HG03280 (cell line): ENCODE results near the gene HSDL1.
"Not testable (repeated sequence)": the region's sequence is repeated elsewhere in the genome, so short reads cannot be mapped to it uniquely, and the experiment has no call there.

ENCODE experiments used
- ATAC-seq: cut with Tn5 transposase; IDR thresholded peaks from one replicate; pipeline ENCODE4 v1.9.1; 2021; ENCODE audit warnings: mild to moderate bottlenecking, moderate library complexity; ENCODE audit not compliant: unreplicated experiment

HSDL1 gene

DNA sequence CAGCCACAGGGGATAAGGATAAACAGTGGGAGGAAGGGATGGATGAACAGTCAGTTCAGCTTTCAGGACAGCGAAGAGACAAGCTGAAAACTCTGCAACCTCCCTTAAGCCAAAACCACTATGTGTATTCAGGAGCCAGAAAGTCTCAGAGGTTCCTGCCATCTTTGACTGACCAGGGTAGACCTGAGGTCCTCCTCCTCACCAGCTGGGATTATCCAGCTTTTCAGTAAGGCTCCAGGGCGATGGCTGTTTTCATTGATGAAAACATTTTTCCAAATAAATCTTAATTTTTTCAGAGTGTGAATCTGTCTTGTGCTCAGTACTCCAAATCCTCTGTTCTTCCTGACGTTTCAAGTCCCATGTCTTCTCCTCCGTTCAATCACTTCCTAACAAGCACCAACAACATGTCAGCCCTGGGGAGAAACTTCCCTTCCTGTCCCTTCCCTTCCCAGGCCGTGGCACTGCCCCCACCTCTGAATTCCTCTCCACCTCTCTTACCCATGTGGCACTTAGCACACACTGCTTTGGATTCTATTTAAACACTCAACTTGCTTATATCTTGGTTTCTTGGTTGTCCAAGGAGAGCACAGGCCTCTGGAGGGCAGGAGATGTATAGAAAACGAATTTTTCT lies 5.2 kb downstream of the HSDL1 start:
- no peak for ATAC-seq

DNA sequence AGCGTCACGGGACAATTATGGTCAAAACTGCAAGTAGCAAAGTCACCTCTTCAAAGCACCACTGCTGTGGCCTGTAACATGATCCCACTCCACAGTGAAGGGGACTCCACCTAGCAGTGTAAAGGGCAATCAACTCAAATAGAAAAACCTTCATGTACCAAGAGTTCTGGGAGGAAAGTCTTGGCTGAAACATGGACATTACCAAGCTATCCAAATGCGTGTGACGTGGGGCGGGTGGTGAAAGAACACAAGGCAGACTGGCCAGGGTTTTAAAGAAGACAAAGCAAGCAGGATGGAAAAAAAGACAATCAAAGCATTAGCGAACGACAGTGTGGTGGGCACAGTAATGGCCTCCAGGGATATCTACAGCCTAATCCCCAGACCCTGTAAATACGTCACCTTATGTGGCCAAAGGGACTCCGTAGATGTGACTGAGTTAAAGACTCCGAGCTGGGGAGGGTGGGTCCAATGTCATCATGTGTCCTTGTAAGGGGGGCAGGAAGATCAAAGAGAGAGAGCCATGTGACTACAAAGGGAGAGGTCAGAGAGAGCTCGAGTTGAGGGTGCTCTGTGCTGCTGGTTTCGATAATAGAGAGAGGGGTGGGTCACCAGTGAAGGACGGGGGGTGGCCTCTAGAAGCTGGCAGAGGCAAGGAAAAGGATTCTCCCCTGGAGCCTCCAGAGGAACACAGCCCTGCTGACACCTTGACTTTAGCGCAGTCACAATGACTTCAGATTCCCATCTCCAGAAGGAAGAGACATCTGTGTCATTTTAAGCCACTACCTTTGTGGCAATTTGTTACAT lies 6.0 kb downstream of the HSDL1 start:
- peak; percentile 66 for ATAC-seq

DNA sequence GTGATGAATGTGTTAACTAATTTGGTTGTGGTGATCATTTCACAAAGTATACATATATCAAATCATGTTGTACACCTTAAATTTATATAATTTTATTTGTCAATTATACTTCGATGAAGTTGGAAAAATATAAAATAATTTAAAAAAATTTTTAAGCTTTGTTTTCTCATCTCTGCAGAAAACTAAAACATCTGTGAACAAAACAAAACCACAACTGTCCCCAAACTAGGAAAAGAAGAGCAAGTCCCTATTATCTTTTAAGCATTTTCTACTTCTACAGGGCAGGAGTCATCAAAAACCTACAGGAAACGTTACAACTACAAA lies 6.5 kb downstream of the HSDL1 start:
- no peak for ATAC-seq

GRCh38 chr16:84137769-84138357 lies 7.1 kb downstream of the HSDL1 start:
- ATAC-seq, result no peak

- ATAC-seq, result no peak
Measured at GRCh38 chr16:84137287-84137686, 7.7 kb downstream of the HSDL1 start.

DNA sequence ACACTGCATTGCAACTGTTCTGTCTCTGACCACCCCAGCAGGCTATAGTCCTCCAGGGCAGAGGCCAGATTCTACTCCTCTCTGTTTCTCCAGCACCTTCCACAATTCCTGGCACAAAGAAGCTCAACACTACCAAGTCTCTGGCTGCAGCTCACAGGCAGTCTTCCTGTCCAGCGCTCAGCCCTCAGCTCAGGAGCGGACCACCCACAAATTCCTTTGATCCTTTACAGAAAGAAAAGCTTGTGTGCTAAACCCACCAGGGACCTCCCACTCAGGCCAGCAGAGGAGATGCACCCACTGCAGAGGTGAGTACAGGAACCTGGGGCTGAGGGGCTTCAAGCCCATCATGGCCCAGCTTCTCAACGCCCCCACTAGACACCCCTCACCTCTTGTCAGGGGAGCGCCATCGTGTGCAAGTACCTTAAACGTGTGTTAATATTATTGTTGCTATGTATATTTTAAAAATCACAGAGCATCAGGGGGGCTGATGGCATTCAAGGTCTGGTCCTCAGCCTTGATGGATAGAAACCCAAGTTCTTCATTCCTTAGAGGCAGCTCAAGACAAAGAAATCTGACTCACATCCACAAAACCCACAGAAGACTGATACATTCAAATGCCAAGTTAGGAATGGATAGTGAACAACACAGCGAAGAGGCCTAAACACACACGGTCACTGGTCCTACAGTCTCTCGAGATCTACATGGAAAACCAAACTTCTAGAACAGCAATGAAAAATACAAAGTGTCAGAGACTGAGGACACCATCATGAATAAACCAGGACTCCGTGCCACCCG lies 8.4 kb downstream of the HSDL1 start:
- no peak for ATAC-seq

- no peak for ATAC-seq
Measured at GRCh38 chr16:84132527-84133285, 12.3 kb downstream of the HSDL1 start.

DNA sequence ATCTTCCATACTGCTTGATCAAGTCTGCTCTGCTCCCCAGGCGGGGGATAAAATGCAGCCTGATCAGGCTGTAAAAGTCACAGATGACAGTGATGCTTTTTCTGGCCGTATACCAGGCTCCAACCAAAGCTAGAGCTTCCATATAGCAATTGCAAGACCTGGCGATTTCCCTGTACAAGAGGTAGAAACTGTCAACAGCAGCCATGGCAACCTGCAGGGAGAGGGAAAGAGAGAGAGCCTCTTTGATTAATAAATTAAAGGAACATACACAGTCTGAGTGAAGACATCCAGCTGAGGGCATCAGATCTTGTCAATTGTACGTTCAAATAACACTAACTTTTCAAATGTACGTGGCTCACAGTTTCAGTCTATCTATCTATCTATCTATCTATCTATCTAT lies 13.9 kb downstream of the HSDL1 start:
- ATAC-seq, result no peak

DNA sequence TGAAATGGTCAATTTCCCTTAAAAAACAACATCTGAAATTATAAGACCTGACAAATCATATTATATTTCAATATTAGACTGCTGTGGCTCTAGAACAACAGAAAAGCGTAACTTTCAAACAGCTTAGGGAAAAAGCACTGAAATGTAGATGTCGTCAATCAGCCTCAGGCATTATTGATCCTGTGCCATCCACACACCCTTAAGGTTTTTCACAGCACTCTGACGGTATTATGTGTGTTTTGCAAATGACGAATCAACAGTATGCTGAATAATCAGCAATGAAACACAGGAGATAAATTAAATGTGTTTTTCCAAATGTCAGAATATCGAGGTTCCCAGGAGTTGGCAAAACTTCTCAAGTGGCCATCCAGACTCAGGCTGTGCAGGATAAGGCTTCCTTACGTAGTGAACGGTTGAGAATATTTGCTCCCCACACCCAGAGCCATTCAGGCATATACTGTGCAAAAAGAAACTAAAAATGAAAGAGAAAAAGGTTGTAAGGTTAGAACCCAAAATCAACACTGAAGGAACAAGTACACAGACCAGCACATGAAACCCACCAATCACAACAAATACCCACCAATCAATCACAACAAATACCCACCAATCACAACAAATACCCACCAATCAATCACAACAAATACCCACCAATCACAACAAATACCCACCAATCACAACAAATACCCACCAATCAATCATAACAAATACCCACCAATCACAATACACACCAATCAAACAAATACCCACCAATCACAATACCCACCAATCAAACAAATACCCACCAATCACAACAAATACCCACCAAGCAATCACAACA lies 20.5 kb downstream of the HSDL1 start:
- peak; percentile 62 for ATAC-seq

DNA sequence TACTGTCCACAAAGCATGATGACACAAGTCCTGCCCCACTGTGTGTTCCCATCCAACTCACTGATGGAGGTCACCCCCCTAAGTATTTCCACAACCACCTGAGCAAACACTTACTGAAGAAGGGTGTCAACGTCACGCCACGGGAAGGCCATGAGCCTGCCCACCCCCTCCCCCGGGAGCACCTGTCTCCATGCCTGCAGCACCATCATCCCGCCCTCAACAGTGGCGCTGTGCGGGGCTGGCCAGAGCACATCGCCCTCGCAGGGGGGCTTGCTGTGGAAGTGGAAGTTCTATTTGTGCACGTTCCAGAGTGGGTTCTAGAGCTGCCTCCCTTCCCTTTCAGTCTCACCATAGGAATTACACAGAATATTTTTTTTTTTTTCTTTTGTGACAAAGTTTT lies 24.0 kb downstream of the HSDL1 start:
- no peak for ATAC-seq

DNA sequence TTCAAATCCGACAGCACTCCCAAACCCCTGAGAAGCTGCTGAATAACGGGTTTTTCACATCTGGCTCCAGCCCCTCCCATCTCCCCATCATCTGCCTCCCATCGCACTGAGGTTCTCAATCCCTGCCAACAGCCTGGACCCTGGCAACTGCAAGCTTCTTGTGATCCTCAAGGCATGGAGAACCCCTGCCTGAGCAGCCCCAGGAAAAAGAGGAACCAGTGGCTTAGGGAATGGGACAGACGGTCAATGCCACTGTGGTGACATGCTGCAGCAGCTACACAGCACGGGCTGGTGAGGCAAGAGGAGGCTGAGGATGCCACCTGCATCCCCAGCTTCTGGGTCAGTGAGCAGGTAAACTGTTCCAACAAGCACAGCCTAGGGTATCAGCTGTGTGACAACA lies 25.0 kb downstream of the HSDL1 start:
- no peak for ATAC-seq

DNA sequence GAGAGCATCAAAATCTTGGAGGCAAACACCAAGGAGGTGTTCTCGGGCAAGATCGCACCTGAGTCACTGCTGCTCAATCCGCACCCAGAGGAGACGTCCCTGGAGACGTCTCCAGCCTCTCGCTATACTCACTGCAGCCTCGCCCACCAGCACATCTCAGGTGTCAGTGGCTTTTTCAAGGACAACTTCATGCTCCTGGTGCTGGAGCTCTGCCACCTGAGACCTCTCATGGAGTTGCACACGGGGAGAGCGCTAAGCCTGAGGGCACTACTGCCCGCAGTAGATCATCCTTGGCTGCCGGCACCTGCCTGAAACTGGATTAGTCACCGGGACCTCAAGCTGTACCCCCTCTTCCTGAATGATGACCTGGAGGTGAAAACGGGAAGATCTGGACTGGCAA lies 25.6 kb downstream of the HSDL1 start:
- ATAC-seq, result no peak

GRCh38 chr16:84118315-84118714 lies 26.7 kb downstream of the HSDL1 start:
- ATAC-seq, result not testable (repeated sequence)

- ATAC-seq, result no peak
Measured at GRCh38 chr16:84117494-84117843, 27.5 kb downstream of the HSDL1 start.

DNA sequence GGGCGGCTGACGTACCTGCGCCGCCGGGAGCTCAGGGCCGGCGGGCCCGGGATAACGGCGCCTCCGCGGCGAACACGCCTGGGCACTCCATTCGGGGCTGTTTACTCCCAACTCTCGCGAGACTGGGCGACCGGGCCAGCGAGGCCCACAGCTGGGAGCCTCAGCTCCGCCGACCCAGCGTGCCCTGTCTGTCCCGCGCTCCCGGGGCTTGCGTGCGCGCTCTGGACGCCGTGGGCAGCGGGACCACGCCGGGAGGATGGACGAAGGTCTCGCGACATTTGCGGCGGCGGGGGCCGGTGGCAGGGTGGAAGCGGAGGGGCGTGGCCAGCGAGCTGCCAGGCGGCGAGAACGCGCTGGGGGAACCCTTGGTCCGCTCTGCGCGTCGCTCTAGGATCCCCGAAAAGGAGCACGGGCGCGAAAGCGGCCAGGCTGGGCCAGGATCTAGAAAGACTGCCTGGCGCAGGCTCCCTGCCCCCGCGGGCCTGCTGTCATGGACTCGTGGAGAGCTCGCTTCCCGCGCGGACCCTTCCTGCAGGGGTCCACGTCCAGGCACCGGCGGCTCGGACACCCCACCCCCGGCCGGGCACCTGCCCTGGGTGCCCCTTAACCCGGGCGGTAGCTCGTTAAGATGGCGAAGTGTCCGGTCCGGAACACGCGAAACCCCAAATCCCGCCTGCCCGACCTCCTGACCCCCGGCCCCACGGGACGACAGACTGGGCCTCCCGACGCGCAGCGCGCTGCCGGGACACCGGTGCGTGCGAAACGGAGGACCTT lies 28.1 kb downstream of the HSDL1 start, which contains the start of gene MBTPS1:
TSS of gene MBTPS1 (minus strand) at position 223 of the 774 bp plus-strand sequence. CDS start 15,159 bp downstream, outside the sequence.
- ATAC-seq, result peak; percentile 93

DNA sequence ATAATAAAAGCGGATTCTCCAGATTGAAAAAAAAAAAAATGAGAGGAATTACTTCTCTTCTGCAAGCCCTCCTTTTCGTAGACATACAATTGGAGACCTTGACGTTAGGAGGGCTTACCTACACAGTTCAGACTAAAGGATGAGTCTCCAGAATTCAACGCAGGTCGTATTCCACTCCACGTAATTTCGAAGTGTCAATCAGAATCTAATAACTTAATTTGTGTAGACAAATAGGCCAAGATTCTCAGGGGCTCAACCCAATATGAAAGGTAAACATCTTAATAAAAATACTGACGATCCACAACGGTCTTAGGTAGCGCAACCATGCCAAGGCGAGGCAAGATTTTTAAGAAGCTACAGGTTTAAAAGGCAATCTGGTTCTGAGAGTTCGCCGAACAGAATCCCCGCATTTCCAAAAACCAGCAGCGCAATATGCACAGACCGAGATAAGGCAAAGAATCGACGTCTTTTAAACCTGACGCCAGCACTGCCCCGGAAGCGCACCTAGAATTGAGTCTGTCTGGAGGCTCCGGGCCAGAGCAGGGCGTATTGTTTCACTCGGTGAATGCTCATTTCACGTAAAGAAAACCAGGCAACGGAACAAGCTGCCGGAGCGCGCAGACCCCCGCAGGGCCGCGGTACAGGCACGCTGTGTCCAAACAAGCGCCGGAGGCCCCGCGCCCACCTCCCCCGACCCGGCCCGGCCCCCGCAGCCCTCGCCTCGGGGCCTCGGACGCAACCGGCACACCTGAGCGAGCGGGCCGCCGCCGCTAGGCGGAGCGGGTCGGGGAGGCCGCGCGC lies 28.9 kb downstream of the HSDL1 start:
- peak; percentile 35 for ATAC-seq

DNA sequence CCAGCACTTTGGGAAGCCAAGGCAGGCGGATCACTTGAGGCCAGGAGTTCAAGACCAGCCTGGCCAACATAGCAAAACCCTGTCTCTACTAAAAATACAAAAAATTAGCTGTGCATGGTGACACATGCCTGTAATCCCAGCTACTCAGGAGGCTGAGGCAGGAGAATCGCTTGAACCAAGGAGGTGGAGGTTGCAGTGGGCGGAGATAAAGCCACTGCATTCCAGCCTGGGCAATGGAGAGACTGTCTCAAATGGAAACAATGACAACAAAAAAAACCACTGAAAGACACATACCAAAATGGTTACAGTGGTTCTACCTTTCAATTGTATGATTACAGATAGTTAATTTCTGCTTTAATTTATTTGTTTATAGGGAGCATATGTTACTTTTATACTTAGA lies 33.0 kb downstream of the HSDL1 start:
- ATAC-seq, result not testable (repeated sequence)

DNA sequence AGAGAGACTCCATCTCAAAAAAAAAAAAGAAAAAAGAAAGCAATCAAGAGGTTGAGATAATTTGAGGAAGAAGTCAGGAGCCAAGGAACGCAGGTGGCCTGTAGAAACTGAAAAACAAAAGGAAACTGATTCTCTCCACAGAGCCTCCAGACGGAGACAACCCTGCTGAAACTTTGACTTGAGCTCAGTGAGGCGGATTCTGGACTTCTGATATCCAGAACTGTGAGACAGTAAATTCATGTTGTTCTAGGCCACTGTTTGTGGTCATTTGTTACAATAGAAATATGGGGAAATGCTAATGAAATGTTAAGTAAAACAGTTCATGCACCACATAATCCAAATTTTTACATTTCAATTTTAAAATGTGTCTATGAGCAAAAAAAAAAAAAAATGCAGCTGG lies 33.5 kb downstream of the HSDL1 start:
- ATAC-seq, result no peak
